GM19455 (cell line): ENCODE data around the gene TCAP.

Experiments
- ATAC-seq: cut with Tn5 transposase; IDR thresholded peaks from one replicate; pipeline ENCODE4 v1.9.1; 2021; ENCODE audit not compliant: unreplicated experiment

TCAP gene, protein sequence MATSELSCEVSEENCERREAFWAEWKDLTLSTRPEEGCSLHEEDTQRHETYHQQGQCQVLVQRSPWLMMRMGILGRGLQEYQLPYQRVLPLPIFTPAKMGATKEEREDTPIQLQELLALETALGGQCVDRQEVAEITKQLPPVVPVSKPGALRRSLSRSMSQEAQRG

DNA sequence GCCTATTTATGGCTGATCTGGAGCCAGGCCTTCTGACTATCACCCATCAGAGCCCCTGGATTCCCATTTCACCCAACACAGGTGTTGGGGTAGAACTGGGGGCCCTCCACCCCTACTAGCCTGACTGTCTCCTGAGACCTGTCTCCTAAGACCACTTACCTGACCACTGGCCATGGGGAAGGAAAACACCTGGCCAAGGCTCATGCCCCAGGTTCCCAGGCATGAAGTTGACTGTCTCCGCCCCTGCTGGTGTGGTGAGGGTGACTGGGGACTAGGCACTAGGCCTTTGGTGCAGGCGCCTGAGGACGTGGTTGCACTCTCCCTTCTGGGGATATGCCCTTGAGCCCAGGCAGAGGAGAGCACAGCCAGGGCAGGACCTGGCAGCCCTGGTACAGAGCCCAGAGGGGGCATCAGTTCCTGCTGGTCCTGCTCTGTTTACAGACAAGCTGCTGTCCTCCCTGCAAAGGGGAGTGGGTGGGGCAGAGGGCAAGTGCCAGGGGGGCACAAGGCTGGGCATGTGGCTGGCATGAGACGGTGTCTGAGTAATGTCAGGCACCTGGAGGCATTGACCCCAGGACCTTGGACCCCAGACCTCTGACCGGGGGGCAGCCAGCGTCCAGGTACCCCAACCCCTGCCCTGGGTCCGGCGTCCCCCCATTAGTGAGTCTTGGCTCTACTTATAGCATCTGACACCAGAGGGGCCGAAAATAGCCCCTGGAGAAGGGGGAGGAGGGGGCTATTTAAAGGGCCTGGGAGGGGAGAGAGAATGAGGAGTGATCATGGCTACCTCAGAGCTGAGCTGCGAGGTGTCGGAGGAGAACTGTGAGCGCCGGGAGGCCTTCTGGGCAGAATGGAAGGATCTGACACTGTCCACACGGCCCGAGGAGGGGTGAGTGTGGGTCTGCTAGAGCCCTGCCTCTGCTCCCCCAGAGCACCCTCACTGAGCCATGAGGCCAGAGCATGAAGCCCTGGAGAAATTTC lies at the start of gene TCAP:
Gene TCAP (plus strand): TSS at position 769 of the 981 bp plus-strand sequence. CDS start 11 bp downstream, at position 780.
- no peak for ATAC-seq

DNA sequence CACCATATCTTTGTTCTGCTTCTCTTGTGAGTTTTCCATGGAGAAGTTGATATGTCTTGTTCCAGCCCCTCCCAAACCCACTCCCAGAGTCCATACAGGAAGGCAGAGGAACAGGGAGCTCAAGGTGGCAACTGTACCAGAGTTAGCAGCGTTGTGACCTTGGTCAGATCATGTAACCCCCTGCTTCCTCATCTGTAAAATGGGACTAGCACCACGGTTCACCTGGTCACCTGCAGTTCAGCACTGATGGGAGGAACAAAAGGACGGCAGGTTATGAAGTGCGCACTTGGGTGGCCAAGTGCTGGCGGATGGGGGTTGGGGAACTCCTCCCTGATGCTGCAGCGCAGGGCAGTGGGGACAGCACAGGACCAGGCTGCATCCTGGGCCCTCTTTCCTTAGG lies 49.7 kb upstream of the TCAP start:
- ATAC-seq, result no peak

DNA sequence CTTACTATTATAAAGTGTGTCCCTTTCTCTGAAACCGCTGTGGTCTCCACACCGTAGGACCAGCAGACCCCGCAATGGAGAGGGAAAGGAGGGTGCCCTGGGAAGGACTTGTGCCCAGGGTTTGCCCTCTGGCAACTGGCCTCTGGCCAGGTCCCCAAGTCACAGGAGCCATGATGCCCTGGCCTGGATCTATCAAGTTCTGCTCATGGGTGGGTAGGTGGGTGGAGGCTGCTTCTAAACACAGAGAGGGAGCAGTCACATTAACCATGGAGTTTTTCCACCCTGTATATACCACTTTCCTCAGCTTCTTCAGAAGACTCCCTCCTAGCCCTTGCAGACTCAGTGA lies 48.1 kb upstream of the TCAP start:
- no peak for ATAC-seq

DNA sequence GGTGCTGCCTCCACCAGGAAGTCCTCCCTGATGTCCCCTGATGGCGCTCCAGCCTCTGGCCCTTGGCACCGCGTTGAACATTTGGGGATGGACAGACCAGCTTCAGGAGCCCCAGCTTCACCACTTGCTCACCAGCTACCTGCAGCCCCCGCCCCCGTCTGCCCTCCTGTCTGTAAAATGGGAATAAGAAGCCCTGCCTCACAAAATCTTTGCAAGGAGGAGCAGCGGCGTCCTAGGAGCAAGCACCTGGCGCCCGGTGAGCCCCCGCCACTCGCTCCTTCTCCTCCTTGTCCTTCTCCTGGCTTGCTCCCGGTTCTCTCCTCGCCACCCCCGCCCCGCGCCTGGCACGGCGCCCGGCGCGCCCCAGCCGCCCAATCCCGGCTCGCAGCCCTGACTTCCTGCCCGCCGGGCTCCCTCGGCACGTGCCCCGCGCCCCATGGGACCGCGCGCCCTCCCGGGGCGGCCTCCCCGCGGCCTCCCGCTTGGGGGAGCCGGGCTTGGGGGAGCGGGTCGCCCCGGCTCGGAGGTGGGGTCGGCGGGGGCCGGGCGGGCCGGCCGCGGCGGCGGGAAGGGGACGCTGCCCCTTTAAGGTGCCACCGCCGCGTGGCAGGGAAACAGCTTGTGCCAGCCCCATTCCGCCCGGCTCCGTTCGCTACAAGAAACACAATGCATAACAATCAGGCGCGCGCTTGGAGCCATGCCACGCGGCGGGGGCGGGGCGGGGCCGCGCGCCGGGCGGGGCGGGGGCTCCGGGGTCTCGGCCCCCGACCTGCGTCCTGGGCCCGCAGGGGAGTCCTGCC lies 47.5 kb upstream of the TCAP start:
- no peak for ATAC-seq

DNA sequence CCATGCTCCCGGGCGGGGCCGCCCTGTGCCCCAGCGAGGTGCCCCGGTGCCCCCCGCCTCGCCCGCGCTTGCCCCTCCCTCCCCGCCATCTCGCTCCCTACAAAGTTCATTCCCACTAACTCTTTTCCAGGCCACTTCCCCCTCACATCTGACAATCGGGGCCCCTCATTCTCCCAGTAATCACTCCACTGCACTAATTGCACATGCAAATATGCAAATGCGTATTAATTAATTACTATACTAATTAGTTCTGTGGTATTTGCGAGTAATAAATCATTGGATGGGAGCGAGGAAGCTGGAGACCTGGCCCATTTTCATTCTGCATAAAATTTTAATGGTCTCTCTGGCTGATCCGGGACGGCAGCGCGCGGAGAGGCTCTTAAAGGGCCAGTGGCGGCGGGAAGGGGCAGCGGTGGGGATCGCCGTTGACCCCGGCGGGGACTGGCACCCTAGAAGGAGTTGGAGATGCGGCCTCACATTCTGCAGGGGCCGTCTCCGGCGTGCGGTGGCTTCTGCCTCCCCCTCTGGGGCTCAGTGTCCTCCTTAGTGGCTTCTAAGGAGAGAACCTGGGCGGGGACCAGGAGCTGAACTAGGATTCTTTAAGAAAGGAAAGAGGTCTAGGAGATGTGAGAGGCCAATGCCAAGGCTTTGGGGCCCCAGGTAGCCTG lies 46.8 kb upstream of the TCAP start:
- no peak for ATAC-seq

DNA sequence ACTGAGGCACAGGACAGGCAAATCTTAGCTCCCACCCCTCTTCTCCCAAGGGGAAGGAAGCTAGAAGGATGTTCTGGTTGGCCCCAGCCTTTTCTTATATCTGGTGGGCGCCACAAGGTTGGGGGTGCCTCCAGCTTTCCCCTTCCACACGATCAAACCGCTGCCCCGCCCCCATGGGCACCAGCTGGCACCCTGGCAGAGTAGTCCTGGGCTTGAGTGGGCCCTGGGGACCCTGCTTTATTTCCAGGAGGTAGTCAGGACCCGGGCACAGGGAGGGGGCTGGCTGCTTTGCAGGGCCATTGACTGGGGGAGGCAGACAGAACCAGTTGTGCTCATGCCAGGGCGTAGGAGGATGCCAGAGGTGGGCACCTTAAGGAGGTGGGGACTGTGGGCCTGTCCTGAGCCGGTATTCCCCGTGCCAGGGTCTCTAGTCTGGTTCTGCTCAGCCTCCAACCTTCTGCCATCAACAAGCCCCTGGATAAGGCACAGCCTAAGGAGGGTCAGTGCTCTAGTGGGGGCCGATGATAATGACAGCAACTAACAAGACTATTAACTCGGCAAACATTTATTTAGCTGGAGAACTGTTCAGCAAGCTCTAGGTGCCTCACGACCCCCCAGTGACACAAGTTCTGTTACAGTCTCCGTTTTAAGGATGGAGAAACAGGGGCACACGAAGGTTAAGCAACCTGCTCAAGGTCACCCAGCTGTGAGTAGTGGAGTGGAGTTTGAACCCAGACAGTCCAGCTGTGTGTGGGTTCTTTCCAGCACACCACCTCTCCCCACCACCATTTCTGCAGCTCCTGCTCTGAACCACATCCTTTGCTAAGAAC lies 46.0 kb upstream of the TCAP start:
- no peak for ATAC-seq

DNA sequence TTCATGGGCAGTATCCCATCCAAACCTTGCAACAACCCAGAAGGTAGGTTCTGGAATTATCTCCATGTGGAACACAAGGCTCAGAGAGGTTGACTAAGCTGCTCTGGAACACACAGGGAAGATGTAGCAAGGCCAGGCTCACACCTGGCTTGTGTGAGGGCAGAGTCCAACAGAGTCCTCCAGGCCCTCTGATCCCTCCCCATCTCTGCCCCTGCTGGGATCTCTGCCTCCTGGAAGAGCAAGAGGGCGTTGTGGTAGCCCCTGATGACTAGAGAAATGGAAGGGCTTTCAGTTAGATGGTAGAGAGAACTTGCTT lies 45.4 kb upstream of the TCAP start:
- no peak for ATAC-seq

DNA sequence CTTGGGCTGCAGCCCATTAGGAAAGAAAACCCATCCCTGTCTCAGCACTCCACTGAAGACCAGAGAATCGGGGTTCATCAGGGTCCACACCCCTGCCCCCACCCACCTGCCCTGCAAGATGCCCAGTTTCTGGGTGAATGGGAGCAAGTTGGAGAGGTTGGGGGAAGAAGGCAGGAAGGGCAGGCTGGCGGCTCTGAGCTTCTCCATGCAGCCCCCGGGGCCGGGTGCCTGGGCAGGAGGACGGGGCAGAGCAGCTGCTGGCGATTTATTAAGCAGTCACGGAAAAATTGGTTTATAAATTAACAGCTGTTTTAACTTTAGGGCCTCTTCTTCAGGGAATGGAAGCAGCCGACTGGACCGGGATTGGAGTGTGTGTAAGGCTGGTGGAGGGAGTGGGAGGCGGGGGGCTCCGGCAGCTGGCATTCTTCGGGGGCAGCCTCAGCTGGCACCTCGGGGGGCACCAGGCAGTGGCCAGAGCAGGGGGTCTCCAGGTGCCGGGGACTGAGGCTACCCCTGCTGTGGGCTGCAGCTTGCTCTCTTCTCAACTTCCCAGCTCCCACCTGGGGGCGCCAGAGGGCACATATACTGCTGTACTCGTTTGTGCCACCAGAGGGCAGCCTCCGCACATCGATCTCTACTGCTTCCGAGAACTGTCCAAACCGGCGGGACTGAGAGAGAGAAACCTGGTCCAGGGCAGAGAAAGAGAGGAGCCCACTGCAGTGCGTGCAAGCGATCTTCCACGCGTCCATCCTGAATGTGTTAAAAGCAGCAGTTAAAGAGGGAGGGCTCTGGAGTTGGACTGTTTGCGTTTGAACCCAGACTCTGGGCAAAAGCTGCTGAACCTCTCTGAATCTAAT lies 43.4 kb upstream of the TCAP start:
- peak; percentile 73 for ATAC-seq

DNA sequence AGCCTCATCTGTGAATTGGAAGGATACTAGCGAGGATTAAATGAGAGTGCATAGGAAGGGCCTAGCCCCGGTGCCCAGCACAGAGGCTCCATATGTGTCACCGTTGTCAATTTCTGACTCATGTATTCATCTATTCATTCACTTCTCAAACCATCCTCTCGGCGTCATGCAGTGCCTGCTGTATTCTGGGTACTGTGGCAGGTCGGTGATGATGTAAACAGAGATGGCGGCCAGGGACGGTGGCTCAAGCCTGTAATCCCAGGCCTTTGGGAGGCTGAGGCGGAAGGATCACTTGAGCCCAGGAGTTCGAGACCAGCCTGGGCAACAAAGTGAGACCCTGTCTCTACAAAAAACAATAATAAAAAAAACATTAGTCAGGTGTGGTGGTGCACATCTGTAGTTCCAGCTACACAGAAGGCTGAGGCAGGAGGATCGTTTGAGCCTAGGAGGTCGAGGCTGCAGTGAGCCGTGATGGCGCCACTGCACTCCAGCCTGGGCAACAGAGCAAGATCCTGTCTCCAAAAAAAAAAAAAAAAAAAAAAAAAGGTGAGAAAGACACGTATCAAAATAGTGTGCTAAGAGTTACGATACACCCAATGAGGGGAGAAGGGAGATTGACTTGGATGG lies 42.7 kb upstream of the TCAP start:
- peak; percentile 39 for ATAC-seq

DNA sequence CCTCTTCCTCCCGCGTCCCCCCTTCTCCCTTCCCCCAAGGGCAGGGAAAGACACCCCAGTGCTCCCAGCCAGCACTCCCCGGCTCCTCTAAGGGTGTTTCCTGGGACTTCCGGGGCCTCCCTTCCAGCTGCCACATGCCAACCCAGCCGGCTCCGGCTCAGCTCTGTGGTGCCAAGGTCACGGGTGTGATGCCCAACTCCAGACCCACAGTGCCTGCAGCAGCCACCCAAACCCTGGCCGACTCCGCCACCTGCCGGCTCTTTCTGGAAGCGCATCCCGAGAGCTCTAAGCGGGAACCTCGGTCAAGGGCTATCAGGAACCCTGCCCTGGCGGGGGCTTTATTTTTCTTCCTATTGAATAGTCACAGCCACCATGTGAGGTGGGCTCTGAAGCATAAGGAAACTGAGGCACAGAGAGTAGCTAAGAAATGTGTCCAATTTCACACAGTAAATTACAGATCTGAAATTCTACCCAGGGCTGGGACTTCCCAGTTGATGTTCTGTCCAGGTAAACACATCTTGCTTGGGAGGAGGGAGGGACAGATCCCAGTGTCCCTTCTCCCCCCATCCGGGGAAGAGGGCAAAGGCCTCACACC lies 41.7 kb upstream of the TCAP start:
- no peak for ATAC-seq

DNA sequence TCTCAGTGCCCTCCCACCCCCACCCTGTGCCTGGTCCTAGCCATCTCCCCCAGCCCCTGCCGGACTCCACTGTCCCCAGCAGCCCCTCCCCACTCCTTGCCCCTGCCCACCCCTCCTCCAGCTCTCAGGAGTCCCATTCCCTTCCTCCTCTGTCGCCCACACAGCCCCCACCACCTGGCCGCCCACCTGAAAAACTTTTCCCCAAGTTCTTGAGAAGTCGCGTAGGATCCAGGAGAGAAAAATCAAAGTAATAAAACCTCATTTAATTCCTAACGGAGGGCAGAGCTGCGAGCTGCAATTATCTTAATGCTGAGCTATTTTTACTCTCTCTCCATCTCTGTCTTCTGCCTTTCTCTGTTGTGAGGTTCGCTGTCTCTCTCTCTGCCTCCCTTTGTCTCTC lies 40.8 kb upstream of the TCAP start:
- no peak for ATAC-seq

DNA sequence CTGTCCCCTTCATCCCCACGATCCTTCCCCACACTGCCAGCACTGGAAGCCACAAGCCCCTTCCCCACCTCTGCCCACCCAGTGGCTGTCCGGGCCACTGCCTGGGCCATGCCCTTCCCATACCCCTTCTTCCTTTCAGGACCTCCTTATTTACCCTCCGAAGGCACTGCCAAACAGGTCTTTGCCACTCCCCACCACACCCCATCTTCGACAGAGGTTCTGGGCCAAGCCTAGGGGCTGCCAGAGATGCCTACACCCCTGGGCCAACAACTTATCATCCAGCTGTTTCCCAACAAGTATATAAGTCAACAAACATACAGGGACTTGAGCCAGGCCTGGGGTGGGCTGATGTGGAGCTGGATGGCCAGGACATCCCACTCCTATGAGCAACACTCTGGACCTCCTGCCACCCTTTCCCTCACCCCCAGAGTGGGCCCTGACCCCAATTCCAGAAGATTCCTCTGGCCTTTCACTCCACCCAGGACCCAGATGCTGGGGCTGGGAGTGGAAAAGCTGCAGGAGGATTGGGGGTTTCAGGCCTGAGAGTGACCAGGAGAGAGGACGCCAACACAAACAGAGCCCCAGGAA lies 39.9 kb upstream of the TCAP start:
- ATAC-seq, result no peak

DNA sequence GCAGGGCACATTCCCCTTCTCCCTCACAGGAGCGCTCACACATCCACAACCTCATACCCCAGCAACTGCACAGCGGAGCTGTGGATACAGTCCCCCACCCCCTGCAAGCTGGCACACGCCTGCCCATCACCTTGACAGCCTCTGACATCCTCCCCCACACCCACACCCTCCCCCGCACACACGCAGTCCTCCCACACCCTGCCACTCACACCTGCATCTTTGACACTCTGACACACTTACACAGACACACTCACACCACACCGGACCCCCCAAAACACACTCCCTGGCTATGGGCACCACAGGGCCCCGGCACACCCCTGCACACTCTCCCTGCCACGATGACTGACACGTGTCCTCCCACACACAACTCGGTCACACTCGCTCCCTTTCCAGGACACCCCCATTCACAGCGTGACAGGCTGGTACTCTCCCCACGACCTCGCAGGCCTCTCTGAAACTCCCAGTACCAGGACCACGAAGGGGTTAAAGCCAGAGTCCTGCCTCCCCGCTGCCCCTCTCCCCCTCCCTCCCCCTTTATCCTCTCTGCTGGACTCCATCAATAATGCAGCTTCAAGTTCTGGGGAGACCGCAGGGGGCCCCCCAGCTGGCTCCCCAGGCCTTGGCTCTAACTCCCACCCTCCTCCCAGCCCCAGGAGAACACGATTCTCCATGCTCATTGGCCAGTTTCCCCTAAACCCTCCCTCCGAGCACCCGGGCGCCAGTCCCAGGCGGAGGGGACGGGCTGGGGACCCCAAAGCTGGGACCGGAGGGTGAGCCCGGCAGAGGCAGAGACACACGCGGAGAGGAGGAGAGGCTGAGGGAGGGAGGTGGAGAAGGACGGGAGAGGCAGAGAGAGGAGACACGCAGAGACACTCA lies 38.7 kb upstream of the TCAP start, which contains the start of gene PPP1R1B:
Gene PPP1R1B (plus strand): TSS at position 782 of the 876 bp plus-strand sequence. CDS start 441 bp downstream, outside the sequence.
- ATAC-seq, result no peak

DNA sequence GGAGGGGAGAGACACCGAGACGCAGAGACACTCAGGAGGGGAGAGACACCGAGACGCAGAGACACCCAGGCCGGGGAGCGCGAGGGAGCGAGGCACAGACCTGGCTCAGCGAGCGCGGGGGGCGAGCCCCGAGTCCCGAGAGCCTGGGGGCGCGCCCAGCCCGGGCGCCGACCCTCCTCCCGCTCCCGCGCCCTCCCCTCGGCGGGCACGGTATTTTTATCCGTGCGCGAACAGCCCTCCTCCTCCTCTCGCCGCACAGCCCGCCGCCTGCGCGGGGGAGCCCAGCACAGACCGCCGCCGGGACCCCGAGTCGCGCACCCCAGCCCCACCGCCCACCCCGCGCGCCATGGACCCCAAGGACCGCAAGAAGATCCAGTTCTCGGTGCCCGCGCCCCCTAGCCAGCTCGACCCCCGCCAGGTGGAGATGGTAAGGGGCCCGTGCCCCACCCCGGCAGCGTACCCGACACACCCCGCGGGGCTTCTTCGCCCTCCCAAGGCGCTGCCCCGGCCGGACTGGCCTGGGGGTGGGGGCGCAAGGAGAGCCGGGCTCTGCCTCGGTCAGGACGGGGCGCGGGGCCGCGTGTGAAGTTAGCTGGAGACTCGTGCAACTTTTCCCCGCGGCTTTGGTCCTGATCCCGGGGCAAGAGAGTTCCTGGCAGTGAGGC lies 38.0 kb upstream of the TCAP start:
- no peak for ATAC-seq

DNA sequence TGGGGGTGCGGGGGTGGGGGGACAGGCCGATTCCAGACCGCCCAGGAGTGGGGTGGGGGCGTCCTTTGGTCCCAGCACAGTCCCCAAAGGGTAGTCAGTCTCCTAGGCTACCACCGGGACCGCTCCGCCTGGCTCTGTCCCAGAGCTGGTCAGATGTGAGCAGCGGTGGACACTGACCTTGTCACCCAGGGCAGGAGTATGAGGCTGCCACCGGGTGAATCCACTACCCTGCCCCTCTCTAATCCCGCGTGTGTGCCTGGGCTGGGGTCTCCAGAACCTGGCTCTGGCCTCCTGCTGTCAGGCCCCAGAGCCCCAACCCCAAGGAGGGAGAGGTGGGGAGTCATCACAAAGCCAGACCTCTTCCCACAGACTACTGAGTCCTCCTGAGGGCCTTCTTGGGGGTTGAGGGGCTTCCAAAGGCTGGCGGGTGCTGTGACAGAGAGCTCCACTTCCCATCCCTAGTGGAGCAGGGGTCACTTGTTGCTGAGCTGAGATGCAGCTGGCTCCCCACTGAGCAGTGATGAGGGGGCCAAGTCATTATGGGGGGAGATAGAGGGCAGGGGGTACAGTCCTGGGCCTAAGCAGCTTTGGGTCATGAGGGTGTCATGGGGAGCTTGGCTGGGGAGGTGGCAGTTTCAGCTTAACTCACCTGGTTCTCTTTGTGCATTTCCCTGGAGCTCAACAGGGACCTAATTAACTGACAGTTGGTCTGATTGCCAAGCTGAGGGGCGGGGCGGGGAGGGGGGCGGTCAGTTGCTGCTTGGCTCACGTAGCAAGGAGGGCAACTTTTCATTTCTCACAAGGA lies 37.2 kb upstream of the TCAP start:
- ATAC-seq, result no peak
